ENCODE results near the gene CRYBB1. TPM values are rescaled to one million over a fixed set of nuclear protein-coding genes. Genes with fewer than 3 reads are reported as not detected.
A peak's percentile ranks its signal among the peaks of the same experiment; 100 is the strongest.

Gene CRYBB1
- total RNA-seq, 4 donors from 2014 or later: not detected

DNA sequence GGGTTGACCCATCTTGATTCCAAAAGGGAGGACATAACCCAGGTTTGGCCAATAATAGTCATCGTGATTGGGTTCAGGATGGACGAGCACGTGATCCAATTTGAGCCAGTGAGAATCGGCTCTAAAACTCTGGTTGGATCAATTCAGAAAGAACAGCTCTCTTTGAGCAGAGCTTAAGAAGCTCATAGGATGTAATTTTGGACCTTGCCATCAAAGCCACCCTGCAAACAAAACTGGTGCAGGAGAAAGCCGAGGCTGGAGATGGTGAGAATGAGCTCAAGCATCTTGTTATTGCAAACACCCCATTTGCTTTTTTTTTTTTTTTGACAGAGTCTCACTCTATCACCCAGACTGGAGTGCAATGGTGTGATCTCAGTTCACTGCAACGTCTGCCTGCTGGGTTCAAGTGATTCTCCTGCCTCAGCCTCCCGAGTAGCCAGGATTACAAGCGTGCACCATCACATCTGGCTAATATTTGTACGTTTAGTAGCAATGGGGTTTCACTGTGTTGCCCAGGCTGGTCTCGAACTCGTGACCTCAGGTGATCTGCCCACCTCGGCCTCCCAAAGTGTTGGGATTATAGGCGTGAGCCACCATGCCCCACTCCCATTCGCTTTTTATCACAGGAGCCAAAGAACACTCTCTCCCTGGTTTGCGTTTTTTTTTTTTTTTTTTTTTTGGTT, 25.7 kb upstream of the CRYBB1 start:
- Histone ChIP-seq H3K27ac (peak overlapping the region in 3 of 4 donors; percentile 10 to 40 (median 14)), H3K4me3 (no peak overlapping the region), H3K4me1 (peaks cover 0 to 15% (median 6%) of the 10 kb centered on the region in 4 donors), H3K9me3 (no peaks in the 10 kb centered on the region), H3K36me3 (no peaks in the 10 kb centered on the region), H3K27me3 (no peaks in the 10 kb centered on the region)
- TF ChIP-seq, protein P1, sequence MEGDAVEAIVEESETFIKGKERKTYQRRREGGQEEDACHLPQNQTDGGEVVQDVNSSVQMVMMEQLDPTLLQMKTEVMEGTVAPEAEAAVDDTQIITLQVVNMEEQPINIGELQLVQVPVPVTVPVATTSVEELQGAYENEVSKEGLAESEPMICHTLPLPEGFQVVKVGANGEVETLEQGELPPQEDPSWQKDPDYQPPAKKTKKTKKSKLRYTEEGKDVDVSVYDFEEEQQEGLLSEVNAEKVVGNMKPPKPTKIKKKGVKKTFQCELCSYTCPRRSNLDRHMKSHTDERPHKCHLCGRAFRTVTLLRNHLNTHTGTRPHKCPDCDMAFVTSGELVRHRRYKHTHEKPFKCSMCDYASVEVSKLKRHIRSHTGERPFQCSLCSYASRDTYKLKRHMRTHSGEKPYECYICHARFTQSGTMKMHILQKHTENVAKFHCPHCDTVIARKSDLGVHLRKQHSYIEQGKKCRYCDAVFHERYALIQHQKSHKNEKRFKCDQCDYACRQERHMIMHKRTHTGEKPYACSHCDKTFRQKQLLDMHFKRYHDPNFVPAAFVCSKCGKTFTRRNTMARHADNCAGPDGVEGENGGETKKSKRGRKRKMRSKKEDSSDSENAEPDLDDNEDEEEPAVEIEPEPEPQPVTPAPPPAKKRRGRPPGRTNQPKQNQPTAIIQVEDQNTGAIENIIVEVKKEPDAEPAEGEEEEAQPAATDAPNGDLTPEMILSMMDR (IDR thresholded peaks at IDR 0.05): no peak
- TF ChIP-seq POLR2A (IDR thresholded peaks at IDR 0.05): no peak
- no peak for DNase-seq

DNA sequence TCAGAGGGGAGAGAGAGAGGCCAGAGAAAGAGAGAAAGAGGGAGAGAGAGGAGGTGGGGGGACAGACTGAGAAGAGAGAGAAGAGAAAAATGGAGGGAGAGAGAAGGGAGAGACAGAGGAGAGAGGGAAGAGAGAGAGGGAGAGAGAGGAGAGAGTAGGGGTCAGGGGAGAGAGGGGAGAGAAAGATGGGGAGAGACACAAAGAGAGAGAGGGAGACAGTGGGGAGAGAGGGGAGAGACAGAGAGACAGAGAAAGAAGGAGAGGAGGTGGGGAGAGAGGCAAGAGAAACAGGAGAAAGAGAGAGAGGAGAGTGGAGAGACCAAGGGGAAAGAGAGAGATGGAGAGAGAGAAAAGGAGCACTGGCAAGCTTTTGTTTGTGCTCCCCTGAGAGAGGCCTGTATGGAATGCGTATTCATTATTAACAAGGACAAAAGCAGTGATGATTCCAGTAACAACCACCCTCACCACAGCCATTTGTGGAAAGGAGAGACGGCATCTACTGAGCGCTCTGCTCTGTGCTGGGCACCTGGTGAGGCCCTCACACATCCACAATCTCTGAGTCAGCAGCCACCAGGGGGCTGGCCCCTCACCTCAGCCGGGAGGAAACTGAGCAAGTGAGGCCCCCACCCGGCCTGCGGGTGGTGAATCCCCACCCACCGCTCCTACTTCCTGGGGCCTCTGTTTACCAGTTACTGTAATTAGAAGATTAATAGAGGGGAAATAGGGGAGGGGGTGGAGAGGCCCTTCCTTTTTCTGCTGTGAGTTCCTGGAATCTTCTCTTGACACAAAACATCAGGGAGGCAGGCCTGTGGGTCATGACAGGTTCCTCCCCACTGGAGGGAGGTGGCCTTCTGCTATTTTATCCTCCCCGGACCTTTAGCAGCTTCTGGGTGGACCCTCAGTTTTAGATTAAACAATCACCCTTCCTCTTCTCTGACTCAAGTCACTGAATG, 24.9 kb upstream of the CRYBB1 start:
- H3K27ac ChIP-seq: peak overlapping the region in 3 of 4 donors; percentile 10 to 40 (median 14)
- TF ChIP-seq POLR2A (IDR thresholded peaks at IDR 0.05): no peak
- TF ChIP-seq, protein P1 (IDR thresholded peaks at IDR 0.05): peak in 3 of 6 experiments; percentile 10 to 15 (median 11)
- no peak overlapping the region for H3K4me3 ChIP-seq
- DNase-seq: peak in 2 of 3 donors; percentile 68 to 83
- H3K27me3 ChIP-seq: no peaks in the 10 kb centered on the region
- peaks cover 0 to 15% (median 6%) of the 10 kb centered on the region in 4 donors for H3K4me1 ChIP-seq
- H3K9me3 ChIP-seq: no peaks in the 10 kb centered on the region
- no peaks in the 10 kb centered on the region for H3K36me3 ChIP-seq

DNA sequence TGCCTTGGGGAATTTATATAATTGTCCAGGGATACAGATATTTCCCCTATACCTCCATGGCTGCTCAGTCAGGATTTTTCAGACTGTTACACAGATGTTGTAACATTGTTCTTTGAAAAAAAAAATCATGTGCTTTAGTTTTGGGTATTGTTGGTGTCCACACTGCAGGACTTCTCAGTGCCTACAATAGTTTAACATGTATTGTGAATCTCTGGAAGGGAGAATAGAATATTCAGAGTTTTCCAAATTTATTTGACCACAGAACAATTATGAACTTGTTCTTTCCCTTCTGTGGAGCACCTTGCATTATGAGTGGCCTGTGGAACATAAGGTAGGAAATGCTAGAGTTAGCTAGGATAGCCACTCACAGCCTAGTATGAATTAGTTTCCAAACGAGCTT, 18.5 kb upstream of the CRYBB1 start:
- DNase-seq: no peak
- Histone ChIP-seq H3K27me3 (no peaks in the 10 kb centered on the region), H3K36me3 (no peaks in the 10 kb centered on the region), H3K4me1 (no peaks in the 10 kb centered on the region), H3K27ac (no peak overlapping the region), H3K9me3 (no peaks in the 10 kb centered on the region), H3K4me3 (no peak overlapping the region)
- no peak for TF ChIP-seq POLR2A (IDR thresholded peaks at IDR 0.05)
- TF ChIP-seq, protein P1 (IDR thresholded peaks at IDR 0.05): no peak

DNA sequence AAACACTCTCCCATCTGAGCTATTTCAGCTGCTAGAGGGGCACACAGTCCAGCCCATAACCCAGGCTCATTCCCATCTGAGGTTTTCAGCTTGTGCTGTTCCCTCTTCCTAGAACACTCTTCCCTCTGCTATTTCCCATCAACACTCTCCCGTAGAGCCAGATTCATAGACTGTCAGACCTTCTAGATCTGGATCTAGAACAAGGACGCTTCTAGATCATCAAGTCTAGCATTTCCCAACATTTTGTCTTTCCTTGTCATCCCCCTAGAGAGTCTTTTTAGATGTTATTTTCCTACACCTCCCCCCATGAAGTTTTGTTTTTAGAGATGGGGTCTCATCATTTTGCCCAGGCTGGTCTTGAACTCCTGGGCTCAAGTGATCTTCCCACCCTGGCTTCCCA, 17.3 kb upstream of the CRYBB1 start:
- H3K27me3 ChIP-seq: no peaks in the 10 kb centered on the region
- H3K4me3 ChIP-seq: no peak overlapping the region
- no peaks in the 10 kb centered on the region for H3K9me3 ChIP-seq
- no peaks in the 10 kb centered on the region for H3K36me3 ChIP-seq
- H3K27ac ChIP-seq: no peak overlapping the region
- no peaks in the 10 kb centered on the region for H3K4me1 ChIP-seq
- TF ChIP-seq, protein P1 (IDR thresholded peaks at IDR 0.05): no peak
- no peak for TF ChIP-seq POLR2A (IDR thresholded peaks at IDR 0.05)
- DNase-seq: no peak

DNA sequence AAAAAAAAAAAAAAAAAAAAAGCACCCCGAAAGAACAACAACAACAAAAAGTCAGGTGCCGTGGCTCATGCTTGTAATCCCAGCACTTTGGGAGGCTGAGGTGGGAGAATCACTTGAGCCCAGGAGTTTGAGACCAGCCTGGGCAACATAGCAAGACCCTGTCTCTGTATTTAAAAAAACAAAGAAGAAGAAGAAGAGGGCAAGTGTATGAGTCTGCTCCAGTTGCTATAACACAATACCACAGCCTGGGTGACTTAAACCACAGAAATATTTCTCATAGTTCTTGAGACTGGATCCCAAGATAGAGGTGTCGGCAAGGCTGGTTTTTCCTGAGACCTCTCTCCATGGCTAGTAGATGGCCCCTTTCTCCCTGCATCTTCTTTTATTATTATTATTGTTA, 16.4 kb upstream of the CRYBB1 start:
- Histone ChIP-seq H3K27me3 (no peaks in the 10 kb centered on the region), H3K9me3 (no peaks in the 10 kb centered on the region), H3K36me3 (no peaks in the 10 kb centered on the region), H3K4me1 (peaks cover 0 to 2% (median 0%) of the 10 kb centered on the region in 4 donors), H3K27ac (no peak overlapping the region), H3K4me3 (no peak overlapping the region)
- no peak for TF ChIP-seq POLR2A (IDR thresholded peaks at IDR 0.05)
- TF ChIP-seq, protein P1 (IDR thresholded peaks at IDR 0.05): no peak
- no peak for DNase-seq
